Stimulated activated naive CD8-positive, alpha-beta T cell treated with anti-CD3 and anti-CD28 coated beads, Interleukin-15, amount 100 ng/mL, for 72 hours (primary cell): ENCODE measurements around the gene P4HA1.
"Not testable (repeated sequence)": the region's sequence is repeated elsewhere in the genome, so short reads cannot be mapped to it uniquely, and the experiment has no call there.

Experiments used
- ATAC-seq: fragments of 150-1000 bp; cut with Tn5 transposase; 2 replicates; pipeline ENCODE4 v1.10.0; 2021; ENCODE audit warnings: mild to moderate bottlenecking, moderate library complexity
- DNase-seq, 2 donors: peaks; one replicate each; pipeline ENCODE4 v3.0.0; 2021 to 2022
- H3K27ac Mint-ChIP-seq, 2 donors: one replicate each; pipeline ENCODE4 v1.8.0; 2022; ENCODE audit warnings: mild to moderate bottlenecking in 2 of 2, mixed read lengths in 2 of 2, moderate library complexity in 2 of 2
- H3K27me3 Mint-ChIP-seq: one replicate; pipeline ENCODE4 v1.8.0; 2022; ENCODE audit warnings: mixed read lengths
- H3K4me1 Mint-ChIP-seq: one replicate; pipeline ENCODE4 v1.8.0; 2022; ENCODE audit warnings: mild to moderate bottlenecking, mixed read lengths
- H3K4me3 Mint-ChIP-seq, 2 donors: one replicate each; pipeline ENCODE4 v1.8.0; 2022; ENCODE audit warnings: mild to moderate bottlenecking in 2 of 2, mixed read lengths in 2 of 2, moderate library complexity in 1 of 2
- H3K9me3 Mint-ChIP-seq, 2 donors: one replicate each; pipeline ENCODE4 v1.8.0; 2022; ENCODE audit warnings: mixed read lengths in 2 of 2

P4HA1 gene

GRCh38 chr10:73032536-73032935 lies 64.1 kb downstream of the P4HA1 start:
- H3K27ac Mint-ChIP-seq = no peak overlapping the region
- no peak for ATAC-seq
- no peaks in the 10 kb centered on the region for H3K9me3 Mint-ChIP-seq
- no peak overlapping the region for H3K4me3 Mint-ChIP-seq
- no peak for DNase-seq
- H3K27me3 Mint-ChIP-seq = no peaks in the 10 kb centered on the region
- no peaks in the 10 kb centered on the region for H3K4me1 Mint-ChIP-seq

GRCh38 chr10:73026623-73027022 lies 70.0 kb downstream of the P4HA1 start:
- peaks cover 24% of the 10 kb centered on the region for H3K4me1 Mint-ChIP-seq
- not testable (repeated sequence) for DNase-seq, H3K27ac Mint-ChIP-seq, ATAC-seq, H3K9me3 Mint-ChIP-seq, H3K27me3 Mint-ChIP-seq, H3K4me3 Mint-ChIP-seq

GRCh38 chr10:73023455-73024070 lies 73.1 kb downstream of the P4HA1 start:
- not testable (repeated sequence) for H3K4me3 Mint-ChIP-seq

GRCh38 chr10:73022961-73023360 lies 73.7 kb downstream of the P4HA1 start:
- H3K27me3 Mint-ChIP-seq, H3K4me3 Mint-ChIP-seq, ATAC-seq, H3K9me3 Mint-ChIP-seq, DNase-seq, H3K27ac Mint-ChIP-seq: not testable (repeated sequence)
- H3K4me1 Mint-ChIP-seq = peaks cover 38% of the 10 kb centered on the region

More at GRCh38 chr10:73023455-73024070, 73.1 kb downstream of the P4HA1 start:
- H3K27me3 Mint-ChIP-seq, ATAC-seq, DNase-seq, H3K9me3 Mint-ChIP-seq: not testable (repeated sequence)
- H3K27ac Mint-ChIP-seq = peak overlapping the region in 1 of 2 donors; percentile 52
- peaks cover 38% of the 10 kb centered on the region for H3K4me1 Mint-ChIP-seq

- not testable (repeated sequence) for ATAC-seq, H3K27ac Mint-ChIP-seq, H3K4me3 Mint-ChIP-seq, DNase-seq, H3K27me3 Mint-ChIP-seq, H3K9me3 Mint-ChIP-seq
- H3K4me1 Mint-ChIP-seq = peaks cover 38% of the 10 kb centered on the region
Observed at GRCh38 chr10:73021538-73022164, 75.0 kb downstream of the P4HA1 start.

GRCh38 chr10:73021050-73021449 lies 75.6 kb downstream of the P4HA1 start:
- DNase-seq (no peak), ATAC-seq (no peak)
- Mint-ChIP-seq H3K27me3 (no peaks in the 10 kb centered on the region), H3K4me1 (peaks cover 38% of the 10 kb centered on the region), H3K27ac (no peak overlapping the region), H3K4me3 (no peak overlapping the region), H3K9me3 (no peaks in the 10 kb centered on the region)

- ATAC-seq = no peak
- no peaks in the 10 kb centered on the region for H3K27me3 Mint-ChIP-seq
- no peak for DNase-seq
- H3K27ac Mint-ChIP-seq = peak overlapping the region in 1 of 2 donors; percentile 5
- H3K9me3 Mint-ChIP-seq = no peaks in the 10 kb centered on the region
- H3K4me1 Mint-ChIP-seq = peaks cover 28% of the 10 kb centered on the region
- H3K4me3 Mint-ChIP-seq = no peak overlapping the region
Observed at GRCh38 chr10:73019100-73019499, 77.6 kb downstream of the P4HA1 start.

- ATAC-seq (no peak), DNase-seq (no peak)
- Mint-ChIP-seq H3K9me3 (no peaks in the 10 kb centered on the region), H3K27me3 (no peaks in the 10 kb centered on the region), H3K4me1 (peaks cover 26% of the 10 kb centered on the region), H3K4me3 (no peak overlapping the region), H3K27ac (peak overlapping the region in 1 of 2 donors; percentile 5)
Observed at GRCh38 chr10:73018632-73019031, 78.0 kb downstream of the P4HA1 start.

- Mint-ChIP-seq H3K27me3 (no peaks in the 10 kb centered on the region), H3K4me3 (no peak overlapping the region), H3K4me1 (peaks cover 20% of the 10 kb centered on the region), H3K9me3 (no peaks in the 10 kb centered on the region), H3K27ac (no peak overlapping the region)
- no peak for ATAC-seq
- DNase-seq = no peak
Observed at GRCh38 chr10:73017955-73018480, 78.6 kb downstream of the P4HA1 start.

- Mint-ChIP-seq H3K4me3 (no peak overlapping the region), H3K27me3 (no peaks in the 10 kb centered on the region), H3K4me1 (peaks cover 14% of the 10 kb centered on the region), H3K9me3 (no peaks in the 10 kb centered on the region), H3K27ac (peak overlapping the region in 1 of 2 donors; percentile 7)
- no peak for ATAC-seq
- no peak for DNase-seq
Observed at GRCh38 chr10:73015779-73016178, 80.9 kb downstream of the P4HA1 start.

GRCh38 chr10:73003822-73004221 lies 92.8 kb downstream of the P4HA1 start:
- Mint-ChIP-seq H3K4me1 (no peaks in the 10 kb centered on the region), H3K9me3 (peaks cover 0 to 7% of the 10 kb centered on the region in 2 donors), H3K27me3 (no peaks in the 10 kb centered on the region), H3K27ac (no peak overlapping the region), H3K4me3 (no peak overlapping the region)
- no peak for ATAC-seq
- no peak for DNase-seq

GRCh38 chr10:73000973-73001372 lies 95.7 kb downstream of the P4HA1 start:
- Mint-ChIP-seq H3K27me3 (no peaks in the 10 kb centered on the region), H3K27ac (no peak overlapping the region), H3K4me1 (no peaks in the 10 kb centered on the region), H3K9me3 (peaks cover 5 to 15% of the 10 kb centered on the region in 2 donors), H3K4me3 (no peak overlapping the region)
- no peak for ATAC-seq
- no peak for DNase-seq

- no peaks in the 10 kb centered on the region for H3K27me3 Mint-ChIP-seq
- H3K9me3 Mint-ChIP-seq = peaks cover 5 to 15% of the 10 kb centered on the region in 2 donors
- ATAC-seq = no peak
- H3K4me1 Mint-ChIP-seq = no peaks in the 10 kb centered on the region
- no peak overlapping the region for H3K27ac Mint-ChIP-seq
- no peak for DNase-seq
- no peak overlapping the region for H3K4me3 Mint-ChIP-seq
Observed at GRCh38 chr10:72997099-72997498, 99.6 kb downstream of the P4HA1 start.

GRCh38 chr10:72995459-72995858 lies 101.2 kb downstream of the P4HA1 start:
- not testable (repeated sequence) for H3K4me1 Mint-ChIP-seq, DNase-seq, H3K27ac Mint-ChIP-seq, ATAC-seq, H3K27me3 Mint-ChIP-seq, H3K4me3 Mint-ChIP-seq
- peaks cover 5 to 15% of the 10 kb centered on the region in 2 donors for H3K9me3 Mint-ChIP-seq

- peak overlapping the region in 1 of 2 donors; percentile 80 for H3K27ac Mint-ChIP-seq
- H3K9me3 Mint-ChIP-seq, H3K27me3 Mint-ChIP-seq, ATAC-seq, DNase-seq, H3K4me1 Mint-ChIP-seq, H3K4me3 Mint-ChIP-seq: not testable (repeated sequence)
Observed at GRCh38 chr10:72989771-72990170, 106.9 kb downstream of the P4HA1 start.

- peaks cover 9 to 23% of the 10 kb centered on the region in 2 donors for H3K9me3 Mint-ChIP-seq
- ATAC-seq, H3K27ac Mint-ChIP-seq, H3K4me1 Mint-ChIP-seq, H3K4me3 Mint-ChIP-seq, DNase-seq: not testable (repeated sequence)
- H3K27me3 Mint-ChIP-seq = peaks cover 29% of the 10 kb centered on the region
Observed at GRCh38 chr10:72984618-72985017, 112.0 kb downstream of the P4HA1 start.
